WERI-Rb-1 (cell line): ENCODE results near the gene DENND5B.
"Not testable (repeated sequence)": the region's sequence is repeated elsewhere in the genome, so short reads cannot be mapped to it uniquely, and the experiment has no call there.

Experiments used
- DNase-seq: peaks from one replicate; pipeline ENCODE4 v3.0.0-alpha.2; 2020
- H3K27ac ChIP-seq: fragments of 250-450 bp; sonication (Bioruptor Pico); 2 replicates; pipeline ENCODE4 v1.5.1; 2020; ENCODE audit warnings: mild to moderate bottlenecking, moderate library complexity
- H3K27me3 ChIP-seq: fragments of 250-450 bp; sonication (Bioruptor Pico); 2 replicates; pipeline ENCODE4 v1.5.1; 2021; ENCODE audit warnings: mild to moderate bottlenecking, low read depth, moderate library complexity; ENCODE audit not compliant: insufficient read depth, severe bottlenecking
- H3K36me3 ChIP-seq: fragments of 250-450 bp; sonication (Bioruptor Pico); 2 replicates; pipeline ENCODE4 v1.5.1; 2020; ENCODE audit warnings: mild to moderate bottlenecking, moderate library complexity
- H3K4me3 ChIP-seq: 2 replicates; pipeline ENCODE4 v1.5.1; 2011; ENCODE audit warnings: low read depth, mild to moderate bottlenecking, control low read depth, low read length
- H3K9me3 ChIP-seq: fragments of 250-450 bp; sonication (Bioruptor Pico); 2 replicates; pipeline ENCODE4 v1.5.1; 2021; ENCODE audit warnings: mild to moderate bottlenecking, moderate library complexity; ENCODE audit not compliant: severe bottlenecking
- CTCF ChIP-seq: IDR thresholded peaks from 2 replicates; pipeline ENCODE4 v1.5.1; 2011; ENCODE audit warnings: low read depth, mild to moderate bottlenecking, control low read depth, inconsistent platforms, low read length

Gene DENND5B

GRCh38 chr12:31572900-31573600 lies 17.9 kb downstream of the DENND5B start:
- no peak for TF ChIP-seq CTCF
- Histone ChIP-seq H3K27ac (no peak overlapping the region), H3K9me3 (no peaks in the 10 kb centered on the region), H3K4me3 (no peak overlapping the region), H3K36me3 (no peaks in the 10 kb centered on the region), H3K27me3 (no peaks in the 10 kb centered on the region)
- no peak for DNase-seq

GRCh38 chr12:31570880-31571279 lies 20.1 kb downstream of the DENND5B start:
- H3K27ac ChIP-seq, result no peak overlapping the region
- no peaks in the 10 kb centered on the region for H3K9me3 ChIP-seq
- no peak for TF ChIP-seq CTCF
- H3K27me3 ChIP-seq, result no peaks in the 10 kb centered on the region
- DNase-seq, result no peak
- no peaks in the 10 kb centered on the region for H3K36me3 ChIP-seq
- H3K4me3 ChIP-seq, result no peak overlapping the region

- H3K36me3 ChIP-seq, H3K27ac ChIP-seq, H3K4me3 ChIP-seq, H3K27me3 ChIP-seq, H3K9me3 ChIP-seq, DNase-seq: not testable (repeated sequence)
Observed at GRCh38 chr12:31569517-31569916, 21.4 kb downstream of the DENND5B start.

- no peak for TF ChIP-seq CTCF
- no peaks in the 10 kb centered on the region for H3K27me3 ChIP-seq
- no peak overlapping the region for H3K4me3 ChIP-seq
- no peak overlapping the region for H3K27ac ChIP-seq
- H3K9me3 ChIP-seq, result no peaks in the 10 kb centered on the region
- no peaks in the 10 kb centered on the region for H3K36me3 ChIP-seq
- DNase-seq, result no peak
Observed at GRCh38 chr12:31568498-31568897, 22.4 kb downstream of the DENND5B start.

- Histone ChIP-seq H3K27ac (no peak overlapping the region), H3K9me3 (no peaks in the 10 kb centered on the region), H3K27me3 (no peaks in the 10 kb centered on the region), H3K36me3 (no peaks in the 10 kb centered on the region), H3K4me3 (no peak overlapping the region)
- no peak for TF ChIP-seq CTCF
- no peak for DNase-seq
Observed at GRCh38 chr12:31567029-31567428, 23.9 kb downstream of the DENND5B start.

- Histone ChIP-seq H3K27ac (no peak overlapping the region), H3K27me3 (no peaks in the 10 kb centered on the region), H3K9me3 (no peaks in the 10 kb centered on the region), H3K36me3 (no peaks in the 10 kb centered on the region), H3K4me3 (no peak overlapping the region)
- no peak for TF ChIP-seq CTCF
- no peak for DNase-seq
Observed at GRCh38 chr12:31566547-31566946, 24.4 kb downstream of the DENND5B start.
